OCI-LY7 (cell line): Measurements from ENCODE around the gene FAM3D. TPM values are rescaled to one million over a fixed set of nuclear protein-coding genes. Genes with fewer than 3 reads are reported as not detected.
"Not testable (repeated sequence)": the region's sequence is repeated elsewhere in the genome, so short reads cannot be mapped to it uniquely, and the experiment has no call there.

Experiments used
- Bru-seq: library from RNA; stranded (reverse); fragments of 400-500 nt; gene quantifications from one replicate; lab custom pipeline; 2021; lab: Mats Ljungman, UMichigan
- BruChase-seq, 2 experiments: library from RNA; stranded (reverse); fragments of 400-500 nt; gene quantifications; one replicate each; lab custom pipeline; 2021; lab: Mats Ljungman, UMichigan
- BruUV-seq: library from RNA; stranded (reverse); fragments of 400-500 nt; replicated peaks from 2 replicates; lab custom pipeline; 2021; lab: Mats Ljungman, UMichigan
- CTCF ChIA-PET: fragments of 300-600 bp; sonication (Branson Sonifier 250); formaldehyde crosslinking; loops from one replicate; lab custom pipeline; 2022; ENCODE audit warnings: antibody characterized with exemption; ENCODE audit not compliant: unreplicated experiment; lab: Charles Lee
- POLR2A ChIA-PET: fragments of 300-600 bp; sonication (Branson Sonifier 250); formaldehyde crosslinking; loops from one replicate; lab custom pipeline; 2022; ENCODE audit warnings: antibody characterized with exemption; lab: Charles Lee
- DNase-seq: peaks from one replicate; pipeline ENCODE4 v3.0.0-alpha.2; 2015; ENCODE audit warnings: low spot score
- H2AFZ ChIP-seq: fragments of 200-600 bp; sonication (generic), shearing (Covaris generic); 2 replicates; pipeline ENCODE4 v1.6.1; 2014; ENCODE audit warnings: mild to moderate bottlenecking, antibody characterized with exemption, low read length, moderate library complexity
- H3K27ac ChIP-seq: fragments of 200-600 bp; sonication (generic); 2 replicates; pipeline ENCODE4 v1.5.1; 2014; ENCODE audit warnings: mixed run types, low read depth, mild to moderate bottlenecking, moderate library complexity, low read length, inconsistent platforms; ENCODE audit not compliant: poor library complexity, severe bottlenecking
- H3K36me3 ChIP-seq: fragments of 200-600 bp; sonication (generic); 2 replicates; pipeline ENCODE4 v1.6.1; 2014; ENCODE audit warnings: mild to moderate bottlenecking, antibody characterized with exemption, low read length, moderate library complexity, mixed read lengths; ENCODE audit not compliant: insufficient read depth
- H3K4me1 ChIP-seq: fragments of 200-600 bp; sonication (generic); 2 replicates; pipeline ENCODE4 v1.5.1; 2014; ENCODE audit warnings: mild to moderate bottlenecking, low read length; ENCODE audit not compliant: insufficient read depth, poor library complexity, severe bottlenecking
- H3K4me2 ChIP-seq: fragments of 200-600 bp; sonication (generic); 2 replicates; pipeline ENCODE4 v1.6.1; 2014; ENCODE audit warnings: mild to moderate bottlenecking, low read length
- H3K4me3 ChIP-seq: fragments of 200-600 bp; sonication (generic); 2 replicates; pipeline ENCODE4 v1.5.1; 2014; ENCODE audit warnings: mild to moderate bottlenecking, low read depth, low read length; ENCODE audit not compliant: poor library complexity, severe bottlenecking
- H3K79me2 ChIP-seq: fragments of 200-600 bp; sonication (generic); 2 replicates; pipeline ENCODE4 v1.6.1; 2016; ENCODE audit warnings: low read depth, mild to moderate bottlenecking, low read length, moderate library complexity, mixed read lengths; ENCODE audit not compliant: insufficient read depth
- H3K9me2 ChIP-seq: fragments of 200-600 bp; sonication (generic); 2 replicates; pipeline ENCODE4 v1.6.1; 2016; ENCODE audit warnings: mild to moderate bottlenecking, low read length, mixed read lengths; ENCODE audit not compliant: insufficient read depth
- H3K9me3 ChIP-seq: fragments of 200-600 bp; sonication (generic); 2 replicates; pipeline ENCODE4 v1.6.1; 2014; ENCODE audit warnings: mild to moderate bottlenecking, mixed run types, low read length, mixed read lengths
- H4K20me1 ChIP-seq: fragments of 200-600 bp; sonication (generic); 2 replicates; pipeline ENCODE4 v1.6.1; 2014; ENCODE audit warnings: mild to moderate bottlenecking, antibody characterized with exemption, low read length, moderate library complexity, mixed read lengths; ENCODE audit not compliant: insufficient read depth
- CTCF ChIP-seq: fragments of 200-600 bp; sonication (generic); conservative IDR thresholded peaks from 2 replicates; pipeline ENCODE4 v1.5.1; 2014; ENCODE audit warnings: mild to moderate bottlenecking, antibody characterized with exemption, low read length, moderate library complexity, mixed read lengths
- EZH2phosphoT487 ChIP-seq: fragments of 200-600 bp; sonication (generic); IDR thresholded peaks from 2 replicates; pipeline ENCODE4 v1.6.1; 2018; ENCODE audit warnings: low read depth, borderline replicate concordance, mild to moderate bottlenecking, mixed run types, antibody characterized with exemption, low read length, moderate library complexity, mixed read lengths
- intact Hi-C: fragments of 100-400 bp; cut with micrococcal nuclease; formaldehyde crosslinking; loops from one replicate; pipeline ENCODE4 v1.10.0; 2022; ENCODE audit not compliant: unreplicated experiment
- long read RNA-seq: library from polyadenylated mRNA; stranded (forward); transcript quantifications from one replicate; pipeline ENCODE4 v2.0.0, GENCODE V29; 2022
- total RNA-seq, 2 experiments: library from RNA; depleted of rRNA in 1 of 2; stranded (reverse); fragments of >200 nt in 1 of 2; shearing (Covaris generic) in 1 of 2; gene quantifications; 2 replicates each; pipeline ENCODE4 v1.2.3, GENCODE V29; 2014 to 2022

The FAM3D gene
- not detected in 2 replicates for total RNA-seq (2014; rRNA removed; shearing (Covaris generic))
- total RNA-seq (2022) = not detected in 2 replicates
- not detected for Bru-seq, nascent RNA
- BruChase-seq, experiment 1, labeled RNA remaining after a 6-hour chase = not detected
- percentile 4 among the genes with signal in this experiment for BruChase-seq, experiment 2, labeled RNA remaining after a 2-hour chase
- long read RNA-seq = 0 reads

DNA sequence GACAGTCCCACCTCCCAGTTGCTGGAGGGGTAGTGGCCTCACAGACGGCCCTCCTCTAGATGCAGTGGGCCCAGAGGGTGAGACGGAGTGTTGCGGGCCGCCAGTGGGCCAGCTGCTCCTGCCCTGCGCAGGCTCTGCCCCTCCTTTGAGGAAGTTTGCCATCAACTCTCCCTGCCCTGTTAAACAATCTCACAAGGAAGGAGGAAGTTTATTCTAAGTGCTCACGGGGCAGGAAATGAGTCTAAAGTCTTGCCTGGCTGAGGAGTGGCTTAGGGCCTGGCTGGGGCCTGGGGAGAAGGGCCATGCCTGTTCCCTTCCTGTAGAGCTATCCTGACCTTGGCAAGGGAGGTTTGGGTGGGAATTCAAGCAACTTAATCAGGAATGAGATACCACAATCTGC lies at the start of gene FAM3D:
TSS of gene FAM3D (minus strand) at position 92 of the 400 bp plus-strand sequence. CDS start 11,211 bp downstream, outside the sequence.
- TF ChIP-seq EZH2phosphoT487 (no peak), CTCF (no peak)
- no peaks in the 10 kb centered on the region for H3K36me3 ChIP-seq
- H3K9me3 ChIP-seq = no peaks in the 10 kb centered on the region
- no peak within 1 kb of the TSS for H3K27ac ChIP-seq
- ChIA-PET POLR2A (no interaction called here), CTCF (no interaction called here)
- no peak for DNase-seq
- no peaks in the 10 kb centered on the region for H3K9me2 ChIP-seq
- H3K79me2 ChIP-seq = no peaks in the 10 kb centered on the region
- no peaks in the 10 kb centered on the region for H3K4me1 ChIP-seq
- H3K4me2 ChIP-seq = no peak within 1 kb of the TSS
- intact Hi-C loops = no loop called here
- BruUV-seq = no TSS peak
- no peaks in the 10 kb centered on the region for H4K20me1 ChIP-seq
- no peak within 1 kb of the TSS for H3K4me3 ChIP-seq
- H2AFZ ChIP-seq = no peak within 1 kb of the TSS

GRCh38 chr3:58713715-58714401 lies 47.3 kb upstream of the FAM3D start:
- ChIA-PET CTCF (no interaction called here), POLR2A (no interaction called here)
- Histone ChIP-seq H3K27ac (no peak overlapping the region), H4K20me1 (no peaks in the 10 kb centered on the region), H3K9me3 (no peaks in the 10 kb centered on the region), H3K4me3 (no peak overlapping the region), H3K36me3 (no peaks in the 10 kb centered on the region), H2AFZ (no peak overlapping the region), H3K9me2 (no peaks in the 10 kb centered on the region), H3K4me1 (no peaks in the 10 kb centered on the region), H3K4me2 (no peak overlapping the region), H3K79me2 (no peaks in the 10 kb centered on the region)
- no peak for DNase-seq
- BruUV-seq = no TSS peak
- TF ChIP-seq CTCF (no peak), EZH2phosphoT487 (no peak)
- intact Hi-C loops = no loop called here

GRCh38 chr3:58711871-58712270 lies 45.3 kb upstream of the FAM3D start:
- POLR2A ChIA-PET = no interaction called here
- CTCF ChIA-PET = no interaction called here
- Histone ChIP-seq H3K9me2 (no peaks in the 10 kb centered on the region), H4K20me1 (no peaks in the 10 kb centered on the region), H3K9me3 (no peaks in the 10 kb centered on the region), H3K79me2 (no peaks in the 10 kb centered on the region), H2AFZ (no peak overlapping the region), H3K36me3 (no peaks in the 10 kb centered on the region), H3K27ac (no peak overlapping the region), H3K4me3 (no peak overlapping the region), H3K4me2 (no peak overlapping the region), H3K4me1 (no peaks in the 10 kb centered on the region)
- BruUV-seq = no TSS peak
- TF ChIP-seq CTCF (no peak), EZH2phosphoT487 (no peak)
- DNase-seq = no peak
- intact Hi-C loops = no loop called here

DNA sequence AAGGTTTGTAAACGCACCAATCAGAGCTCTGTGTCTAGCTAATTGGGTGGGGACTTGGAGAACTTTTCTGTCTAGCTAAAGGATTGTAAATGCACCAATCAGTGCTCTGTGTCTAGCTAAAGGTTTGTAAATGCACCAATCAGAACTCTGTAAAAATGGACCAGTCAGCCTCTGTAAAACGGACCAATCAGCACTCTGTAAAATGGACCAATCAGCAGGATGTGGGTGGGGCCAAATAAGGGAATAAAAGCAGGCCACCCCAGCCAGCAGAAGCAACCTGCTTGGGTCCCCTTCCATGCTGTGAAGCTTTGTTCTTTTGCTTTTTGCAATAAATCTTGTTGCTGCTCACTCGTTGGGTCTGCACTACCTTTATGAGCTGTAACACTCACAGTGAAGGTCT lies 42.4 kb upstream of the FAM3D start:
- CTCF ChIA-PET, H3K27ac ChIP-seq, H3K4me2 ChIP-seq, H3K4me3 ChIP-seq, H2AFZ ChIP-seq, H3K4me1 ChIP-seq, BruUV-seq, POLR2A ChIA-PET, H3K9me3 ChIP-seq, H4K20me1 ChIP-seq, H3K9me2 ChIP-seq, intact Hi-C loops, H3K36me3 ChIP-seq, DNase-seq, H3K79me2 ChIP-seq: not testable (repeated sequence)
